ENCODE results near the gene KRTAP5-11.

- TF ChIP-seq EZH2 (IDR thresholded peaks at IDR 0.05; ENCODE audit: borderline replicate concordance, low read depth, low read length, poor library complexity, severe bottlenecking) (no peak), CTCF (conservative IDR thresholded peaks at IDR 0.05; ENCODE audit: low read depth, low read length) (no peak)
Observed at GRCh38 chr11:71557257-71557656, 25.4 kb downstream of the KRTAP5-11 start.
